Neutrophil (primary cell): ENCODE results near the gene IMPDH1.

Experiments used
- H3K27ac ChIP-seq: fragments of 200-600 bp; sonication (generic); 2 replicates; pipeline ENCODE4 v1.5.1; 2016; ENCODE audit warnings: mild to moderate bottlenecking, moderate library complexity
- H3K27me3 ChIP-seq: fragments of 200-600 bp; sonication (generic); 2 replicates; pipeline ENCODE4 v1.6.0; 2016; ENCODE audit warnings: mild to moderate bottlenecking
- H3K36me3 ChIP-seq: fragments of 200-600 bp; sonication (generic); 2 replicates; pipeline ENCODE4 v1.5.1; 2017
- H3K4me1 ChIP-seq, 2 experiments: fragments of 200-600 bp in 1 of 2; sonication (generic) in 1 of 2; 1 replicate in 1 of 2; 2 replicates in 1 of 2; pipeline versions ENCODE4 v1.5.1 to v1.6.1; 2013 to 2016; ENCODE audit warnings: low read depth in 1 of 2, low read length in 1 of 2, mild to moderate bottlenecking in 1 of 2, moderate library complexity in 1 of 2; ENCODE audit not compliant: control insufficient read depth in 1 of 2, insufficient read depth in 1 of 2
- H3K4me3 ChIP-seq, 2 experiments: fragments of 200-600 bp in 1 of 2; sonication (generic) in 1 of 2; 1 replicate in 1 of 2; 2 replicates in 1 of 2; pipeline ENCODE4 v1.5.1; 2013 to 2016; ENCODE audit warnings: low read depth in 1 of 2, low read length in 1 of 2, mild to moderate bottlenecking in 1 of 2, moderate library complexity in 1 of 2
- H3K9me3 ChIP-seq: fragments of 200-600 bp; sonication (generic); 2 replicates; pipeline ENCODE4 v1.5.1; 2016
- TF ChIP-seq, protein P1 (sequence below): fragments of 200-600 bp; sonication (generic); IDR thresholded peaks from 2 replicates; pipeline ENCODE4 v1.5.1; 2016; ENCODE audit warnings: antibody characterized with exemption

Gene IMPDH1

DNA sequence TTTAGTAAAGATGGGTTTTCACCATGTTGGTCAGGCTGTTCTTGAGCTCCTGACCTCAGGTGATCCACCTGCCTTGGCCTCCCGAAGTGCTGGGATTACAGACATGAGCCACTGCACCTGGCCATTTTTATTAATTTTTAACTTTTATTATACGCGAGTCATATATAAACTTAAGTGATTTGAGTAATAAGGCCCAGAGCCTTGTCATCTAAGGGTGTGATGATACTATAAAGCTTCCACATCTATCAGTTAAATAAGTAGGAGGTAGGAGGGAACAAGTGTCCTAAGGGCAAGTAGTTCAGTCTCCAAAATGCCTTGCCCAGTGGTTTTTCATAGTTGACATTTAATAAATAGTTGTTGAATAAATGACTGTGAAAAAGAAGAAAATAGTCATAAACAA is 32.6 kb upstream of the IMPDH1 start:
- Histone ChIP-seq H3K27me3 (no peaks in the 10 kb centered on the region), H3K27ac (no peak overlapping the region), H3K4me1 (peaks cover 13% of the 10 kb centered on the region in 2 experiments), H3K36me3 (no peaks in the 10 kb centered on the region), H3K4me3 (no peak overlapping the region), H3K9me3 (no peaks in the 10 kb centered on the region)
- TF ChIP-seq, protein P1, sequence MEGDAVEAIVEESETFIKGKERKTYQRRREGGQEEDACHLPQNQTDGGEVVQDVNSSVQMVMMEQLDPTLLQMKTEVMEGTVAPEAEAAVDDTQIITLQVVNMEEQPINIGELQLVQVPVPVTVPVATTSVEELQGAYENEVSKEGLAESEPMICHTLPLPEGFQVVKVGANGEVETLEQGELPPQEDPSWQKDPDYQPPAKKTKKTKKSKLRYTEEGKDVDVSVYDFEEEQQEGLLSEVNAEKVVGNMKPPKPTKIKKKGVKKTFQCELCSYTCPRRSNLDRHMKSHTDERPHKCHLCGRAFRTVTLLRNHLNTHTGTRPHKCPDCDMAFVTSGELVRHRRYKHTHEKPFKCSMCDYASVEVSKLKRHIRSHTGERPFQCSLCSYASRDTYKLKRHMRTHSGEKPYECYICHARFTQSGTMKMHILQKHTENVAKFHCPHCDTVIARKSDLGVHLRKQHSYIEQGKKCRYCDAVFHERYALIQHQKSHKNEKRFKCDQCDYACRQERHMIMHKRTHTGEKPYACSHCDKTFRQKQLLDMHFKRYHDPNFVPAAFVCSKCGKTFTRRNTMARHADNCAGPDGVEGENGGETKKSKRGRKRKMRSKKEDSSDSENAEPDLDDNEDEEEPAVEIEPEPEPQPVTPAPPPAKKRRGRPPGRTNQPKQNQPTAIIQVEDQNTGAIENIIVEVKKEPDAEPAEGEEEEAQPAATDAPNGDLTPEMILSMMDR, result no peak

DNA sequence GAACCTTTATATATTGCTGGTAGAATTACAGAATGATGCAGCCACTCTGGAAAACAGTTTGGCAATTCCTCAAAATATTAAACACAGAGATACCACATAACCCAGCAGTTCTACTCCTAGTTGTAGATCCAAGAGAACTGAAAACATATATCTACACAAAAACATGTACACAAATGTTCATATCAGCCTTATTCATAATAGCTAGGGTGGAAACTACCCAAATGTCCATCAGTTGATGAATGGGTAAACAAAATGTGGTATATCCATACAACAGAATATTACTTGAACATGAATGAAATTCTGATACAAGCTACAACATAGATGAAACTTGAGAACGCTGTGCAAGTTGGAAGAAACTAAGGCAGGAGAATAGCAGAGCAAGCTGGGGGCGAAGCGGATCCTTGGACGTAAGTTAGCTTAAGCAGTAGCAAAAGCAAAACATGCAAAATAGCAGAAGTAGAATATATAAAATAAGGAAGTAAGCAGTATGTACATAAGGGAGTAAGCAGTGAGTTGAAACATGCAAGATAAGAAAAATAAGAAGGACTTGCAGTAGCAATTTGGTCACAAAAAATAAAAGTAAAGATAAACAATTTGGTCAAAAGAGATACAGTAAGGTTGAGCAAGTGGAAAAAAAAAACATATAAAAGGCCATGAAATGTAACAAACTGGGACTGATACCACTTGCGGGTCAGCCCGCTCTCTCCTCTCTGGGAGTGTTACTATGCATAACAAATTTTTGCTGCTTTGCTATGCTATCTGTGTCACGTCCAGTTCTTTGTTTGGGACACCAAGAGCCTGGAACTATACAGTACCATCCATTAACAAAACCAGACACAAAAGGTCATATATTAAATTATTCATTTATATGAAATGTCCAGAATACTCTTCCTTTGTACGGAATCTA is 27.9 kb upstream of the IMPDH1 start:
- Histone ChIP-seq H3K36me3 (no peaks in the 10 kb centered on the region), H3K27ac (peak overlapping the region; percentile 72), H3K4me3 (peak overlapping the region in 1 of 2 experiments; percentile 33), H3K4me1 (peaks cover 16% of the 10 kb centered on the region in 2 experiments), H3K27me3 (no peaks in the 10 kb centered on the region), H3K9me3 (no peaks in the 10 kb centered on the region)
- TF ChIP-seq, protein P1, result no peak

DNA sequence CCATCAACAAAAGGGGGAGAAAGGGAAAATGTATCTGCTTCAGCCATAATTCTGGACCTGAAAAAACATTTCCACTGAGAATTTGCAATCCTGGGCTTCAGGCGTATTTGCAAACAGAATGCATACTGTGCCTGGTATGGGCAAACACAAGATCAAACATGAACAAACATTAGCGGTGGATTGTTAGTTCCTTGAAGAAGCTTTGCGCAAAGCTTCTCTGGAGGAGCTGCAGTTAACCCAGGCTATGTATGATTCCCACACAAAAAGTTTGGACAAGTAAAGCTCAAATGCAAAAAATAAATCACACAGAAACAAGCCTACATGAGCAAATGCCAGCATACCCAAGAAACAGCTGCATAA is 25.5 kb upstream of the IMPDH1 start:
- TF ChIP-seq, protein P1, result no peak
- Histone ChIP-seq H3K4me3 (no peak overlapping the region), H3K9me3 (no peaks in the 10 kb centered on the region), H3K36me3 (no peaks in the 10 kb centered on the region), H3K27ac (no peak overlapping the region), H3K27me3 (no peaks in the 10 kb centered on the region), H3K4me1 (peaks cover 16% of the 10 kb centered on the region in 2 experiments)

DNA sequence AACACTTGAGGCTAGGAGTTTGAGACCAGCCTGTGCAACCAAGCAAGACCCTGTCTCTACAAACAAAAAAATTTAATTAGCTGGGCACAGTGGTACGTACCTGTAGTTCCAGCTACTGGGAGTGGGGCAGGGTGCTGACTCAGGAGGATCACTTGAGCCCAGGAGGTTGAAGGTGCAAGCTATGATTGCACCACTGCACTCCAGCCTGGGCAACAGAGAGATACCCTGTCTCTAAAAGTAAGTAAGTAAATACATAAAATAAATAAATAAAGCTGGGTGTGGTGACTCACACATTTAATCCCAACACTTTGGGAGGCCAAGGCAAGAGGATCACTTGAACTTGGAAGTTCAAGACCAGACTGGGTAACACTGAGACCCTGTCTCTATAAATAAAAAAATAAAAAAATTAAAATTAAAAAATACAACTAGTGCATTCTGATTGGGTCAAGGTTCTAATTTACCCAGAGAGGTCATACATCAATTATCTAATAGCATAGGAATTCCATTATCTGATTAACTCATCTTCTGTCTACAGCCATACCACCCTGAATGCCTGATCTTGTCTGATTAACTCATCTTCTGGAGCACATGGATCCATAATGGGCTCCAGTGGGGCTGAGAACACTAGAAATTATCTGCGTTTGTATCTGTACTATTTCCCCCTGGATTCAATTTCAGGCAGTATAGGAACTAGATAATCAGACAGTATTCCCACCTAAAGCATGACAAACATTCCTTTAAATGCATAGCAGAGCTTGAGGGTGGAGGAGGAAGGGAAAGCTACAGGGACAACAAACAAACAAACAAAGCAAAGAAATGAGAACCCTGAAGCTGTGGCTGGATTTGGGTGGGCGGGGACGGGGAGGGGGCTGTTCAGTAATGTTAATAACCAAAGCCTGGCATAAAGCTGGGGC is 24.9 kb upstream of the IMPDH1 start:
- no peaks in the 10 kb centered on the region for H3K9me3 ChIP-seq
- H3K4me3 ChIP-seq, result no peak overlapping the region
- TF ChIP-seq, protein P1, result no peak

DNA sequence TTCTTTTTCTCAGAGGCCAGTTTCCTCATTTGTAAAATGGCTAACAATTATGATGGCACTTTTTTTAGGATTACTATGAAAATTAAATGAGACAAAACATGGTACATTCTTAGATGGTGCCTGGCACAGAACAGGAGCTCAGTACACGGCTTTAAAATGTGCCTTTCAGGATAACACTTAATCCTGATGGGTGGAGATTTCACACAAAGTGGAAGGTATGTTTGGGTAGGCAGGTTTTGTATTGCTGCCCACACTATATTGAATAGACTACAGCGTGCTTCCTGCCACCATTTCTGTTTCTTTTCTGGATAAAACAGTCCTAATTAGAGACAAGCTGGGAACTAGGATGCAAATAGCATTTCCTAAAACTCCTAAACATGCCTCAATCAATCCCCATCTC is 22.0 kb upstream of the IMPDH1 start:
- Histone ChIP-seq H3K27me3 (no peaks in the 10 kb centered on the region), H3K4me1 (no peaks in the 10 kb centered on the region), H3K9me3 (no peaks in the 10 kb centered on the region), H3K27ac (no peak overlapping the region), H3K36me3 (no peaks in the 10 kb centered on the region), H3K4me3 (no peak overlapping the region)
- TF ChIP-seq, protein P1, result no peak

More for the DNA sequence above, 24.9 kb upstream of the IMPDH1 start:
- H3K27ac ChIP-seq, result no peak overlapping the region
- H3K4me1 ChIP-seq, result peaks cover 16% of the 10 kb centered on the region in 2 experiments
- no peaks in the 10 kb centered on the region for H3K36me3 ChIP-seq
- H3K27me3 ChIP-seq, result no peaks in the 10 kb centered on the region
